ENCODE data around the gene PMFBP1. TPM values are rescaled to one million over a fixed set of nuclear protein-coding genes. Genes with fewer than 3 reads are reported as not detected.

Gene PMFBP1
- 1.1 and 2.5 TPM in 2 replicates for total RNA-seq

GRCh38 chr16:72172105-72173034 lies at the start of gene PMFBP1:
PMFBP1 (minus strand) TSS chr16:72172155; CDS start chr16:72171208, 947 bp downstream.
- intact Hi-C loops (cut with micrococcal nuclease): no loop called here

- intact Hi-C loops (cut with micrococcal nuclease): no loop called here
Observed at GRCh38 chr16:72221630-72222024, 49.7 kb upstream of the PMFBP1 start.

DNA sequence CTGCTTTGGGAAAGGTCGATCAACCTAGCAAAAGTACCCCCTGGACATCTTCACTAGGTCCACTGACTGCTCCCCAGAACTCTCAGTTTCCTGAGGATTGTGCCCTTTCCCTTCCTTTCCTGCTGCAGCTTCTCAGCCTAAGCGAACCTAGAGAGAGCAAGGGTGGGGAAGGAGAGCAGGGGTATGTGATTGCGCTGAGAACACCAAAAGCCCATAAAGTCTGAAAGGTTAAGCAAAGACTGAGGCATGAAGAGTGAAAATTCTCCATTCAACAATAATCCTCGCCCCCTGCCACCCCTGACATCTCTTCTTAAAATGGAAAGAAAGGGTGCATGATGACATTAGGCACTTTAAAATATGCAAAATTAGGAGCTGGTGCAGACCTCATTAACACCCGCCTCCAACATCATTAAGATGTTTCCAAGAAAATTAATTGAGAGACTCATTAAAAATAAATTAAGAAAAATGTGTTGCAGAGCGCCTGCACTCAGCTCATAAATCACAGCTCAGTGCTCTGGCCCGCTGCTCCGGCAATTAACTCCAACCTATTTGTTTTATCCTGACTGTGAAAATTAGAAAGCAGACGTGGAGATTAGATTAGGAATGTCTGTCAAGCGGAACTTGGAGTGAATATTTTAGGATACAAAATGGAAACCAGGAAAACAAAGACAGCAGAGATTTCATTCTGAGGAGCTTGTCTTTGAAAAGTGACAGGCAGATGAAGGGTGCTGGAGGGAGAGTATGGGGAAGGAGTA lies 49.1 kb upstream of the PMFBP1 start:
- intact Hi-C loops (cut with micrococcal nuclease): no loop called here

DNA sequence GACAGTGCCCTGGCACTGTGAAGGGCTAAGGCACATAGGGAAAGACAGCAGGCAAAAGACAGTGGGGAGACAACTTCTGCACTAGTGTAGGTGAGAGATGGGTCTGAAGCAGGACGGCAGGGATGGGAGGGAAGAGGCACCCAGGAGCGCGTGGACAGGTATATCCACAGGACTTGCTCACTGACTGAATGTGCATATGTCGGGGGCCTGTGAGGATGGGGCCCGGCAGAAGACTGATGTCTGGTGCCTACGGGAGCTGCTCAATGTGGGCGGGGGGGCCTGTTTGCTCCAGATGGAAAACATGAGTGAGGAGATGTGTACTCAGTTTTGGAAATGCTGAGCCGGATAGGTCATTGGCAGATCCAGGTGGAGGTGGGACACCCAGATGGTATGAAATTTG lies 47.3 kb upstream of the PMFBP1 start:
- intact Hi-C loops (cut with micrococcal nuclease): no loop called here

DNA sequence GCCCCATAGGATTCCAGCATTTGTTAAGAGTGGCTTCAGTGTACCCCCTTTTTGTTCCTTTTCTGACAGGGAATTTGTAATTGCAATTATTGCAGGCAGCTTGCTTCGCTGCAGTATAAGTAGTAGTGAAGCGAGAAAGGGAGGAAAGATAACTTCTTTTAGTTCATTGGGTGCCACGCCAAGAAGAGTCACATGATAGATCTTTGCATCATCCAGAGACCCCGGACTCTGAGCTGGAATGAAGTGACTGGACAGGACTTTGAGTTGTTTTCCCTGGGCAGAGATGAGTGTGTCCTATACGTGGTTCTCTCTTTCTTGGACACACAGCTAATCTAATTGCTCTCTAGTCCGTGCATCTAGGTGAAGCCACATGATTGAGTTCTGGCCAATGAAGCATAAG lies 44.8 kb upstream of the PMFBP1 start:
- intact Hi-C loops (cut with micrococcal nuclease): no loop called here

DNA sequence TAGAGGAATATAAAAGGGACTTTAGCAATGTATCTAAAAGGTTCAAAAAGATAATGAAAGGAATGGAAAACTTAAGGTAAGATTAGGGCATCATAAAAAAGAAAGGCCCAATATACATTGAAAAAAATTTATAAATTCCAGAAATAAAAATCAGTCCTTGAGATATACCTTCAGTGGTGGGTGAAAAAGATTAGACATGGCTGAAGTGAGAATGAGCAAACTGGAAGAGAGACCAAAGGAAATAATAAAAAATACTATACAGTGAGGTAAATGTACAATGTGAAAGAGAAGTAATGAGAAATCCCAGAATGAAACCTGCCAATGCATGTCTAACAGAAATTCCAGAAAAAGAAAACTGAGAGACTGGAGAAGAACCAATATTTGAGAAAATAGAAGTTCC lies 42.9 kb upstream of the PMFBP1 start:
- intact Hi-C loops (cut with micrococcal nuclease): no loop called here

DNA sequence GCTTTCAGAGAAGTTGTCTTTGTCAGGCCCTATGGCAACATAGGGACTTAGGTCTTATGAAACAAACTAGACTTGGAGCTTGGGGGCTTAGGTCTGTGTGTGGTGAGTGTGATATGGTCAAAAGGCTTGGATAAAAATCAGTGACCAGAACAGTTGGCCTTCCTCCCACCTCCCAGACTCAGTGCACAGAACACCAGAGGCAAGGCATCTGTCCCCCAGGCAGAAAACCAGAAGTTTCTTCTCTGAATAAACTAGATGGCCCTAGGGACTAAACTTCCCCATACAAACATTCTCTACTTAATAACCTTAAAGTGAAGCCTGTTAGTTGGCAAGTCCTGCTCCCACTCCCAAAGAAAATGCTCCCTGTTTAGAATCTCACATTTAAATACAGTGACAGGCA lies 39.2 kb upstream of the PMFBP1 start:
- intact Hi-C loops (cut with micrococcal nuclease): no loop called here

GRCh38 chr16:72210555-72210954 lies 38.6 kb upstream of the PMFBP1 start:
- intact Hi-C loops (cut with micrococcal nuclease): no loop called here

DNA sequence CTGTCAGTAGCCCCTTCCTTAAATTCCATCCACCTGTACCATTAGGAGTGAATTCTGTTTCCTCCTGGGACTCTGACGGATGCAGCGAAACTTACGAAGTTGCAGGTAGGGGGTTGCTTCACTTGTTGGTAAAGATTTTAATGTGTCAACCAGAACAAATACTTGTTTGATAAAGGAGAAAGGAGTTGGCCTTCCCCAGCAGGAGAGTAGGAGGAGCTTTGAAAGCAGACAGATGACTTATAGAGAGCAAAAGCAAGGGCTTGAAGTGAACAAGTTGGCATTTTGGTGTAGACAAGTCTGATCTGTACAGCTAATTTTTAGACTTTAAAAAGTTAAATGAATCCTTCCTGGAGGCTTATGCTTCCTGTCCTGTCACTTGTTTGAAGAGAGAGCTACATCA lies 38.1 kb upstream of the PMFBP1 start:
- intact Hi-C loops (cut with micrococcal nuclease): no loop called here

GRCh38 chr16:72206299-72206698 lies 34.3 kb upstream of the PMFBP1 start:
- intact Hi-C loops (cut with micrococcal nuclease): no loop called here

- intact Hi-C loops (cut with micrococcal nuclease): no loop called here
Observed at GRCh38 chr16:72203401-72203800, 31.4 kb upstream of the PMFBP1 start.

- intact Hi-C loops (cut with micrococcal nuclease): no loop called here
Observed at GRCh38 chr16:72202014-72202413, 30.1 kb upstream of the PMFBP1 start.

DNA sequence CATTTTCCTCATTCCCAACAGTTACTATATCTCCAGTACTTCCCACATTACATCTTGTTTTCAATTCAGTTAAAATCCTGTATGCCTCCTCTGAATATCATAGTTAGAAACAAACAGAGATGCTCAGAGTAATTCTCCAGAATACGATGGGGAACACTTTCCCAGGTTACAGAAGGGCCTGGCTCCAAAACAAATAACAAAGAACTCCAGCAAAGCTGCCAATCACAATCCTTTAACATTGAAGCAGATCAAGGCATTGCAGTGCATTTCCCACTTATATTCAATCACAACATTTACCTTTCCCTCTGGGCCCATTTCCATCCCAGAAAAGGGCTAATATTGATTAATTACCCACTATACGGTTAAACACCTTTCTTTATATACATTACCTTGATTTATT lies 29.4 kb upstream of the PMFBP1 start:
- intact Hi-C loops (cut with micrococcal nuclease): no loop called here

DNA sequence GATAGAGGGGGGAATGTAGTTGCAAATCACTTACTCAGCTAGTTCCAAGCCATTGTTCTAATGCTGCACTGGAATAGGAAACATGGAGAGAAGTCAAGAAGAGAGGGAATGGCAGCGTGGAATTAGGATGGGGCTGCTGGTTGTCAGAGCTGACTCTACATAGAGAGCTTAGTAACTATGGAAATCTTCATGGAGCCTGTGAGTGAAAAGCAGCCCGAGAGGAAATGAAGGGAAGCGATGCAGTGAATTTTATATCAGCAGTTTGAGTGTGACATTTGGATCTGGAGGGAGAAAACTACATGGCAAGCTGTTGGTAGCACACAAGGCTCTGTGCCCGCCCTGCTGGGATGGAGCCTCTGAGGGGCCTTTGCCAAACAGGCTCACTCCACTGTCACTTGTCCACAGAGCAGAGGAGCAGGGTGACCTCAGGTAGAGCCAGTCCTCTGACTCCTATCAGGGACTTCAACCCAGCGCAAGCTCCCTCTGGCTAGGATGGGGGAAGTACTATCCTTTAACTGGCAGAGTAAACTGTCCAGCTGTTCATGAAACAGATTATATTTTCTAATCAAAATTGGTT lies 27.9 kb upstream of the PMFBP1 start:
- intact Hi-C loops (cut with micrococcal nuclease): no loop called here

DNA sequence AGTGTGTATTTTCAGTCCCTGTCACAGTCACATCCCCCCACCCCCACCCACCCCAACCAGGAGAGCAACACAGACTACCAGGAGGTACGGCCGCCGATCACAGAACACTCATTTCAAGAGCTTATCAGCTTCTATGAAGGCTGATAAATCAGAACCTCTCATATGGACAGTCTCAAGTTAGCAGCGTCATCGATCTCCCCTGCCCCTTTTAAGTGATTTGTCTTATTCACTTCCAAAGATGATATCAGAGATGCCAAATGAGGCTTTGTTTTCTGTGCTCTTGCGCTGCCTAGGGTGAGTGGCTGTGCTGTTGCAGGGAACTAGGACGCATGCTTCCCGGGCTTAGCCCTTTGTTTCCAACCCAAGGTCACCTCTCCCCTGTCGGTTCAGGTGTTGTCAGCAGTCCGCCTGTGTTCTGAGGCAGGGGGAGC lies 26.8 kb upstream of the PMFBP1 start:
- intact Hi-C loops (cut with micrococcal nuclease): no loop called here

DNA sequence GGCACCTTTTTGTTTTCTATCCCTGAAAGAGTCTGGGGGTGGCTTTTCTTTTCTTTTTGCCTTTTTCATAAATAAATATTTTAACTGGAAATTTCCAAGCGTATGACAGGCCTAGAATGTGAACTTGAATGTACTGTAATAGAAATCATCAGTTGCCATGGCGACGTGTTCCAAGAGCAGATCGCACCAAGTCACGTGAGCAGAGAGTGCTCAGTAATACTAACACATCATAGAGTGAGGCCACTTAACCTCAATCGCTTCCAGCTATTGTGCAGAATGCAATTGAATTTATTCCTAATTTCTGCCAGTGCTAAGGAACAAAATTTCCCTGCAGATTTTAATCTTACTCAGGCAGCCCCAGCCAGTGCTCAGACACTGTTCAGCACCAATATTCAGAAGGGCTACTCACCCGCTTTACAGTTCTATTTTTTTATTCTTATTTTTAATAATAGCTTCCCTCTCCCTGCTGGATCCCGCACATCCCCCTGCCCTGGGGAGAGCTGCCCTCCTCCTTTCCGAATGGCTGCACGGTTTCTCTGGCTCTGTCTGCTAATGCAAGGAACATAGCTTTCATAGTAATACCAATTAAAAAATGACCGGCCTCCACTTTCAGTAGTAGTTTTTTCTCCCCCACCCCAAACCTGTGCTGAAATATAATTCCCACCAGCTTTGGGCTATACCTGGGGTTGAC lies 26.2 kb upstream of the PMFBP1 start:
- intact Hi-C loops (cut with micrococcal nuclease): no loop called here

- intact Hi-C loops (cut with micrococcal nuclease): no loop called here
Observed at GRCh38 chr16:72197545-72197944, 25.6 kb upstream of the PMFBP1 start.

- intact Hi-C loops (cut with micrococcal nuclease): no loop called here
Observed at GRCh38 chr16:72195609-72196008, 23.7 kb upstream of the PMFBP1 start.

- intact Hi-C loops (cut with micrococcal nuclease): no loop called here
Observed at GRCh38 chr16:72191551-72191950, 19.6 kb upstream of the PMFBP1 start.

GRCh38 chr16:72189865-72190371 lies 18.0 kb upstream of the PMFBP1 start:
- intact Hi-C loops (cut with micrococcal nuclease): no loop called here

DNA sequence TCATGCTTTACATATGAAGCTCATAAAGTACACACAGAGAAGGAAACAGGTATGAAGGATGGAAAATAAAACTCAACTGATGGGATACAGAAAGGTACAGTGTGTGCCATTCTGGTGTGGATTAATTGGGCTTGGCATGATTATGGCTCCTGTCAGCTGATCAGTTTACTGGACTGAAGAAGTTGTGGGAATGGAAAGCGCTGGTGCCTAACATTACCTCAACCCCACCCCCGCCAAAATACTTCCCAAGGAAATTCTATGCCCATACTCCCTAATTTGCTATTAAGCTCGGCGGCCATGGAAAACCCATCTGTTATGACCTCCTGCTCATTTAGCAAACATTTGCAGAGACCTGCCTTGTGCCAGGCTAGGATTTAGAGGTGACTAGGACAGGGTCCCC lies 16.6 kb upstream of the PMFBP1 start:
- intact Hi-C loops (cut with micrococcal nuclease): no loop called here
